ENCODE results near the gene TMEM181. TPM values are rescaled to one million over a fixed set of nuclear protein-coding genes. Genes with fewer than 3 reads are reported as not detected.
"Not testable (repeated sequence)": the region's sequence is repeated elsewhere in the genome, so short reads cannot be mapped to it uniquely, and the experiment has no call there.

TMEM181 gene
- total RNA-seq, 4 donors from 2014 or later = 21.6 to 31.6 (median 26.0) TPM

DNA sequence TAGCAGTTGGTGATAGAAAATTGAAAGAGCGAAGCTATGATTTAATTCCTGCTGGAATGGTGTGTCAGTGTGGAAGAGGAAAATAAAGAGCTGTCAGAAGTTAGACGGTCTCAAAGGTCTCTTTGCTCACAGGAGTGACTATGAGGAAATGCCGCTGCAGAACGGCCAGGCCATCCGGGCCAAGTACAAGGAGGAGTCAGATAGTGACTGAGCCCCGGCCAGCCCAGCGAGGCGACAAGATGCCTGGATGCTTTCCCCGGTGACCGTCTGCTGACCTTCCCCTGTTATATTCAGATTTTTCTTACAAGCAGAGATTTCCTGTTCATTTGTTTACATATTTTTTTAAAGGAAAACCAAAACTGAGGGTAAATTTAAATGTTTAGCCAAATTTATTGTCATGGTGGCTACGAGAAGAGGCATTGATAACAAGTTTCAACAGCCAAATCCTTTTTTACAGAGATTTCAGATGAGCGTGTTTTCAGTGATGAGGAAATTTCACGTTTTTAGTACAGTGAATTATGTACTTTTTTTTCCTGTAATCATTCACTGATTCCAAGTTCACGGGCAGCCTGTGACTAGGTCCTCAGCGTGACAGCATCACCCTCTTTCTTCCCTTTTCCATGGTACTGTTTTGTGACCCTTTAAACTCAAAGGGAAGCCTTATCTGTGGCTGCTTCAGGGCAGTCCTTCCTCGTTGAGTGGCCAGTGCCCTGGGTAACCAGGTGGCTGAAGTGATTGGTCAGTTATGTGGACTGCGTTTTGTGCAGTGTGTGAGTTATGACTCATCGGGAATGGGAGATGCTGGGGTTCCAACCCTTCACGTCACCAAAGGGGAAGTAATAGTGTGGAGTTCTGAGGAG lies 72.0 kb downstream of the TMEM181 start:
- H3K4me3 ChIP-seq = peak overlapping the region in 2 of 4 donors; percentile 7 to 27
- WGBS = 33% methylated on average over 19 of the region's 19 CpGs
- TF ChIP-seq POLR2A (IDR thresholded peaks at IDR 0.05; ENCODE audit: low read depth) (no peak), CTCF (IDR thresholded peaks at IDR 0.05) (no peak), POLR2AphosphoS5 (IDR thresholded peaks at IDR 0.05) (peak in 1 of 2 donors; percentile 48), EP300 (IDR thresholded peaks at IDR 0.05) (no peak)
- peaks cover 3 to 63% (median 51%) of the 10 kb centered on the region in 4 donors for H3K36me3 ChIP-seq
- H3K27me3 ChIP-seq = no peaks in the 10 kb centered on the region
- H3K4me1 ChIP-seq = peaks cover 13 to 25% (median 23%) of the 10 kb centered on the region in 4 donors
- no peaks in the 10 kb centered on the region for H3K9me3 ChIP-seq
- H3K27ac ChIP-seq (replicated peaks in 1 of 4) = peak overlapping the region; percentile 62 to 80 (median 72)
- intact Hi-C loops (cut with DNase I) = loop anchor here (10.0 kb wide), 1 partner anchor 63 kb away; no protein-coding TSS in a partner anchor
- DNase-seq (ENCODE audit: extremely low spot score) = peak; percentile 93

DNA sequence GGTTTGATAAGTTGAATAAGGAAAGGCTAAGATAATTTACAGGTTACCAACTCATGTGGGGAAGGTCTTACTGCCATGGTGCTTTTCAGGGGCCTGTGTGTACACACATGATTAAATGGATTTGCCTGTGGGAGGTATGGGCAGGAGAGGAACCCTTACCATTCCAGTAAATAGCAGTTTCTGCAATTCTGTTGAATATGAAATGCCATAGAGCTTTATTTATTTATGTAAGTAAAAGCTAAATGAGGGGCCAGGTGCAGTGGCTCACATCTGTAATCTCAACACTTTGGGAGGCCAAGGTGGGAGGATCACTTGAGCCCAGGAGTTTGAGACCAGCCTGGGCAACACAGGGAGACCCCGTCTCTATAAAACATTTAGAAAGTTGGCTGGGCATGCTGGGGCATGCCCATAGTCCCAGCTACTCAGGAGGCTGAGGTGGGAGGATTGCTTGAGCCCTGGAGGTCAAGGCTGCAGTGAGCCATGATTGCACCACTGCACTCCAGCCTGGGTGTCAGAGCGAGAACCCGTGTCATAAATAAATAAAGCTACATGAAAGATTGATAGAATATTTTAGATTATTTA lies 72.7 kb downstream of the TMEM181 start:
- H3K27me3 ChIP-seq = not testable (repeated sequence)
- intact Hi-C loops (cut with DNase I) = loop anchor here (10.0 kb wide), 1 partner anchor 62 kb away; no protein-coding TSS in a partner anchor
- WGBS = 86% methylated on average over 3 of the region's 3 CpGs

GRCh38 chr6:158633127-158633526 lies 73.2 kb downstream of the TMEM181 start:
- Histone ChIP-seq H3K4me3 (no peak overlapping the region), H3K27ac (replicated peaks in 1 of 4) (peak overlapping the region in 1 of 4 donors; percentile 80), H3K27me3 (no peaks in the 10 kb centered on the region), H3K4me1 (peaks cover 14 to 25% (median 20%) of the 10 kb centered on the region in 4 donors), H3K9me3 (no peaks in the 10 kb centered on the region), H3K36me3 (peaks cover 4 to 60% (median 48%) of the 10 kb centered on the region in 4 donors)
- DNase-seq (ENCODE audit: extremely low spot score) = peak; percentile 83
- intact Hi-C loops (cut with DNase I) = loop anchor here (10.0 kb wide), 1 partner anchor 62 kb away; no protein-coding TSS in a partner anchor
- no peak for TF ChIP-seq EP300 (IDR thresholded peaks at IDR 0.05)
- TF ChIP-seq CTCF (IDR thresholded peaks at IDR 0.05) = no peak
- TF ChIP-seq POLR2A (IDR thresholded peaks at IDR 0.05; ENCODE audit: low read depth) = no peak
- no peak for TF ChIP-seq POLR2AphosphoS5 (IDR thresholded peaks at IDR 0.05)
- WGBS = 91% methylated on average over 11 of the region's 11 CpGs

More for the DNA sequence above, 72.7 kb downstream of the TMEM181 start:
- peaks cover 4 to 63% (median 51%) of the 10 kb centered on the region in 4 donors for H3K36me3 ChIP-seq
- H3K9me3 ChIP-seq, H3K4me3 ChIP-seq: not testable (repeated sequence)
- DNase-seq (ENCODE audit: extremely low spot score) = peak; percentile 55
- peaks cover 13 to 24% (median 20%) of the 10 kb centered on the region in 4 donors for H3K4me1 ChIP-seq
- peak overlapping the region; percentile 62 to 80 (median 72) for H3K27ac ChIP-seq (replicated peaks in 1 of 4)

DNA sequence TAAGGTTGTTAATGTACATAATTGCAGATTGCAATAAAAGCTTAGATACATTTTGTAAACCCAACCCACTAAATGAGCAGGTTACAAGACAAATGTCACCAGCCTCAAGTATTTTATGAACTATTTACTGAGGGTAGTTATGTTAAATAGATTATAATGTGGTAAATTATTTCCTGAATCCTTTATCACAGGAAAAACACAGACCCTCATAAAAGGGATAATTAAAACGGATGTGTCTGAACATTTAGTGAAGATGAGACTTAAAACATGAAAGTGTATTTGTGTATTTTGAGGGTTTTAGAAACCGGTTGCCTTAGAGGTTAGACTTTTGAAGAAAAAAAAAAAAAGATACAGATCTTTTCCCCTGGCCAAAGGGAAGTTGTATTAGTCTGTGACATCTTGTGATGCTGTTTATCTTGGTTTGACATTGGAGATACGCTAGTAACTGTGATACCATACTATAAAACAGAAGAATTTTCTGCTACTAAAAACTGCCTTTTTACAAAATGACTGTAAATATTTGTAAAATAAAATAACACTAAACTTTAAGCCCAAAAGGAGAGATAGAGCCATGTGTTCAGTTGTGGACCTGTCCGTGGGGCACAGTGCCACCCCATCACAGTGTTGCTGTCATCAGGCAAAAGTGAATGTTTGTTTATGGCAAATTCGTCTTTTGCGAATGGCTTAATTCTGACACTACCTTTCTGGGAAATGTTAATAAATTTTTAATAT lies 75.0 kb downstream of the TMEM181 start:
- TF ChIP-seq POLR2AphosphoS5 (IDR thresholded peaks at IDR 0.05) = no peak
- no peak for TF ChIP-seq CTCF (IDR thresholded peaks at IDR 0.05)
- no peak for TF ChIP-seq POLR2A (IDR thresholded peaks at IDR 0.05; ENCODE audit: low read depth)
- TF ChIP-seq EP300 (IDR thresholded peaks at IDR 0.05) = no peak
- Histone ChIP-seq H3K4me3 (no peak overlapping the region), H3K9me3 (no peaks in the 10 kb centered on the region), H3K27me3 (no peaks in the 10 kb centered on the region), H3K27ac (replicated peaks in 1 of 4) (peak overlapping the region in 3 of 4 donors; percentile 6 to 39 (median 11)), H3K36me3 (peaks cover 4 to 53% (median 36%) of the 10 kb centered on the region in 4 donors), H3K4me1 (peaks cover 24 to 40% (median 31%) of the 10 kb centered on the region in 4 donors)
- intact Hi-C loops (cut with DNase I) = loop anchor here (10.0 kb wide), 1 partner anchor 60 kb away; no protein-coding TSS in a partner anchor
- 74% methylated on average over 6 of the region's 6 CpGs for WGBS
- DNase-seq (ENCODE audit: extremely low spot score) = no peak

Data from esophagus muscularis mucosa (tissue), 4 donors.